Dendritic cell treated with granulocyte-macrophage colony-stimulating factor and Interleukin-4, amounts not matched to agents 40 ng/mL and 50 ng/mL, for 4 days (primary cell): ENCODE data around the gene NCK1.
"Not testable (repeated sequence)": the region's sequence is repeated elsewhere in the genome, so short reads cannot be mapped to it uniquely, and the experiment has no call there.

Source experiments
- H3K27ac Mint-ChIP-seq: one replicate; pipeline ENCODE4 v1.8.0; 2022; ENCODE audit warnings: mild to moderate bottlenecking, mixed read lengths
- H3K27me3 Mint-ChIP-seq: one replicate; pipeline ENCODE4 v1.8.0; 2022; ENCODE audit warnings: mild to moderate bottlenecking, mixed read lengths
- H3K36me3 Mint-ChIP-seq: one replicate; pipeline ENCODE4 v1.8.0; 2022; ENCODE audit warnings: low read depth, mixed read lengths
- H3K4me1 Mint-ChIP-seq: one replicate; pipeline ENCODE4 v1.8.0; 2022; ENCODE audit warnings: low read depth, mixed read lengths
- H3K4me3 Mint-ChIP-seq: one replicate; pipeline ENCODE4 v1.8.0; 2022; ENCODE audit warnings: mild to moderate bottlenecking, moderate library complexity, mixed read lengths
- H3K9me3 Mint-ChIP-seq: one replicate; pipeline ENCODE4 v1.8.0; 2022; ENCODE audit warnings: mixed read lengths
- intact Hi-C: fragments of 100-400 bp; cut with micrococcal nuclease; formaldehyde crosslinking; loops from one replicate; pipeline ENCODE4 v1.15.0; 2022

The NCK1 gene

DNA sequence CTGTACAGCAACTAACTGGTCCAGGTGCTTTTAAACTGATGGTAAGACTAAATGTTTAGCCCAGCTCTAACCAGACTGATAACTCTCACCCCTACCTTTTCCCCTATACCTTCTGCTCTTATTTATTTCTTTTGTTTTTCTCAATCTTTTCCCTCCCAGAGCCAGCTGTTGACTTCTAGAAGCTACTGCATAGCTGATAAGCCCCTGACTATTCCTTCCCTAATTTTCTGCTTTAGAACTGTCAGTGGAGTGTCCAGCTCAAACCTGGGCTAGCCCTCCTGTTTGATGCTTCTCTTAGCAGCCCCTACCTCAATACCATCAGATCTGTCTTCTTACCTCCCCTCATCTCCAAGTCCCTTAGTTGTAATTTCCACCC lies 22.5 kb upstream of the NCK1 start:
- intact Hi-C loops, result no loop called here
- Mint-ChIP-seq H3K27ac (no peak overlapping the region), H3K36me3 (peaks cover 35% of the 10 kb centered on the region), H3K4me1 (peaks cover 39% of the 10 kb centered on the region), H3K4me3 (no peak overlapping the region), H3K27me3 (no peaks in the 10 kb centered on the region), H3K9me3 (no peaks in the 10 kb centered on the region)

GRCh38 chr3:136840252-136840651 lies 21.8 kb upstream of the NCK1 start:
- peaks cover 34% of the 10 kb centered on the region for H3K4me1 Mint-ChIP-seq
- no peaks in the 10 kb centered on the region for H3K9me3 Mint-ChIP-seq
- H3K27me3 Mint-ChIP-seq, result no peaks in the 10 kb centered on the region
- no peak overlapping the region for H3K27ac Mint-ChIP-seq
- no peak overlapping the region for H3K4me3 Mint-ChIP-seq
- intact Hi-C loops, result no loop called here
- peaks cover 37% of the 10 kb centered on the region for H3K36me3 Mint-ChIP-seq

DNA sequence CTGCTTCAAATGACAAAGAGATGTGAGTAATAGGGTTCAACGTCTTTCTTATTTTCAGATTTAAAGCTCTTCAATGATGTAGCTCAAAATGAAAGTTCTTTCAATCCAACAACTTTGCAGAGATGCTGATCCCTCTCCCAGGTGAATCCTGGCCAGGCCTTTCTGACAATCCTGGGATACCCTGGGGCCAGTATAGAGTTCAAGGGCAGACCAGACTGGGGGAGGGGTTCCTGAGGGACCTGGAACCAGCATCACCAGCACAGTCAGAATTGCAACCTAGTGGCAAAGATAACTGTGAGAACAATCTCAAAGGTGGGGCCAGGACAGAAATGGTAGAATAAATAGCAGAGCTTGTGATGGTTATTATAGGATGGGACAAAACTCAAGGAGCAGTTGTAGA lies 19.7 kb upstream of the NCK1 start:
- intact Hi-C loops, result no loop called here
- no peaks in the 10 kb centered on the region for H3K9me3 Mint-ChIP-seq
- no peak overlapping the region for H3K4me3 Mint-ChIP-seq
- H3K27ac Mint-ChIP-seq, result no peak overlapping the region
- peaks cover 22% of the 10 kb centered on the region for H3K4me1 Mint-ChIP-seq
- H3K36me3 Mint-ChIP-seq, result peaks cover 54% of the 10 kb centered on the region
- H3K27me3 Mint-ChIP-seq, result no peaks in the 10 kb centered on the region

- Mint-ChIP-seq H3K36me3 (peaks cover 52% of the 10 kb centered on the region), H3K4me1 (peaks cover 10% of the 10 kb centered on the region), H3K27ac (no peak overlapping the region), H3K27me3 (no peaks in the 10 kb centered on the region), H3K9me3 (no peaks in the 10 kb centered on the region), H3K4me3 (no peak overlapping the region)
- intact Hi-C loops, result no loop called here
Measured at GRCh38 chr3:136844724-136845123, 17.3 kb upstream of the NCK1 start.

DNA sequence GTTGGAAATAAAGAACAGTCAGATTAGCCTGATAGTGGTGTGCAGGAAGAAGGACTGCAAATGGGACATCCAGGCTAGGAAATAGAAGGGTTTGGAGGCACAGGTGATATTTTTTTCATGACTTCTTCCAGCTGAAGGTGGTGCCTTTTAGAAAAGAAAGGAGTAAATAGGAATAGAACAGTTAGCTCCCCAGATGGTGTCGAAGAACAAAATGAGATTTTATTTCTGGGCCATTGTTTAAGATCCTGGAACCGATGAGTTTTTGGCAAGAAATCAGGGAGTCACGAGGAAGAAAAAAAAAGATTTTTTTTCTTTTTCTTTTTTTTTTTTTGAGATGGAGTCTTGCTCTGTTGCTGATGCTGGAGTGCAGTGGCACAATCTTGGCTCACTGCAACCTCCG lies 9.8 kb upstream of the NCK1 start:
- H3K27me3 Mint-ChIP-seq, result no peaks in the 10 kb centered on the region
- H3K4me1 Mint-ChIP-seq, result peaks cover 15% of the 10 kb centered on the region
- intact Hi-C loops, result no loop called here
- peaks cover 9% of the 10 kb centered on the region for H3K36me3 Mint-ChIP-seq
- no peaks in the 10 kb centered on the region for H3K9me3 Mint-ChIP-seq
- H3K4me3 Mint-ChIP-seq, result no peak overlapping the region
- H3K27ac Mint-ChIP-seq, result no peak overlapping the region

- no peaks in the 10 kb centered on the region for H3K9me3 Mint-ChIP-seq
- H3K27me3 Mint-ChIP-seq, result no peaks in the 10 kb centered on the region
- H3K4me3 Mint-ChIP-seq, result no peak overlapping the region
- H3K27ac Mint-ChIP-seq, result peak overlapping the region; percentile 65
- peaks cover 43% of the 10 kb centered on the region for H3K4me1 Mint-ChIP-seq
- intact Hi-C loops, result loop anchor here (5.0 kb wide), 1 partner anchor 76 kb away; no protein-coding TSS in a partner anchor
- peaks cover 3% of the 10 kb centered on the region for H3K36me3 Mint-ChIP-seq
Measured at GRCh38 chr3:136856665-136857064, 5.3 kb upstream of the NCK1 start.

- H3K4me3 Mint-ChIP-seq, result peak overlapping the region; percentile 26
- no peaks in the 10 kb centered on the region for H3K27me3 Mint-ChIP-seq
- intact Hi-C loops, result loop anchor here (5.0 kb wide), 1 partner anchor 74 kb away; no protein-coding TSS in a partner anchor
- H3K9me3 Mint-ChIP-seq, result no peaks in the 10 kb centered on the region
- peaks cover 48% of the 10 kb centered on the region for H3K4me1 Mint-ChIP-seq
- peak overlapping the region; percentile 85 for H3K27ac Mint-ChIP-seq
- peaks cover 15% of the 10 kb centered on the region for H3K36me3 Mint-ChIP-seq
Measured at GRCh38 chr3:136858381-136858780, 3.6 kb upstream of the NCK1 start.

GRCh38 chr3:136860541-136860940 lies 1.5 kb upstream of the NCK1 start:
- intact Hi-C loops, result loop anchor here (5.0 to 10.0 kb wide), 3 partner anchors 42 to 666 kb away; partner anchors contain the start of gene MSL2
- Mint-ChIP-seq H3K4me1 (peaks cover 57% of the 10 kb centered on the region), H3K27me3 (no peaks in the 10 kb centered on the region), H3K36me3 (peaks cover 23% of the 10 kb centered on the region), H3K9me3 (no peaks in the 10 kb centered on the region), H3K27ac (peak overlapping the region; percentile 98), H3K4me3 (peak overlapping the region; percentile 97)

- no peaks in the 10 kb centered on the region for H3K9me3 Mint-ChIP-seq
- H3K27ac Mint-ChIP-seq, result peak overlapping the region; percentile 98
- H3K27me3 Mint-ChIP-seq, result no peaks in the 10 kb centered on the region
- H3K4me1 Mint-ChIP-seq, result peaks cover 45% of the 10 kb centered on the region
- H3K4me3 Mint-ChIP-seq, result peak overlapping the region; percentile 97
- intact Hi-C loops, result loop anchor here (1.0 to 10.0 kb wide), 4 partner anchors 40 to 668 kb away; partner anchors contain the start of genes MSL2 and STAG1
- H3K36me3 Mint-ChIP-seq, result peaks cover 41% of the 10 kb centered on the region
Measured at GRCh38 chr3:136862617-136863322, 762 bp downstream of the NCK1 start.

DNA sequence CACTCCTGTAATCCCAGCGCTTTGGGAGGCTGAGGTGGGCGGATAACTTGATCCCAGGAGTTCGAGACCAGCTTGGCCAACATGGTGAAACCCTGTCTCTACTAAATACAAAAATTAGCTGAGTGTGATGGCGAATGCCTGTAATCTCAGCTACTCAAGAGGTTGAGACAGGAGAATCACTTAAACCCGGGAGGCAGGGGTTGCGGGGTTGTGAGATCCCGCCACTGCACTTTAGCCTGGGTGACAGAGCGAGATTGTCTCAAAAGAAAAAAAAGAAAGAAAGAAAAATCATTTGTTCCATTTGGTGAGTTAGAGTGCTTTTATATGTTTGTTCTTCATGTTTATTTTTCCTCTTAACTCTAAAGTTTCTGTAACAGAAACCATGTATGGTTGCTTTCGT lies 7.3 kb downstream of the NCK1 start:
- no peaks in the 10 kb centered on the region for H3K27me3 Mint-ChIP-seq
- H3K27ac Mint-ChIP-seq, result no peak overlapping the region
- peaks cover 38% of the 10 kb centered on the region for H3K4me1 Mint-ChIP-seq
- H3K9me3 Mint-ChIP-seq, result peaks cover 25% of the 10 kb centered on the region
- intact Hi-C loops, result loop anchor here (10.0 kb wide), 2 partner anchors 136 to 674 kb away; partner anchors contain the start of gene MSL2
- peaks cover 82% of the 10 kb centered on the region for H3K36me3 Mint-ChIP-seq
- H3K4me3 Mint-ChIP-seq, result no peak overlapping the region

GRCh38 chr3:136872258-136872657 lies 10.2 kb downstream of the NCK1 start:
- Mint-ChIP-seq H3K9me3 (peaks cover 25% of the 10 kb centered on the region), H3K4me1 (peaks cover 44% of the 10 kb centered on the region), H3K36me3 (peaks cover 72% of the 10 kb centered on the region)
- intact Hi-C loops, H3K4me3 Mint-ChIP-seq, H3K27ac Mint-ChIP-seq, H3K27me3 Mint-ChIP-seq: not testable (repeated sequence)

DNA sequence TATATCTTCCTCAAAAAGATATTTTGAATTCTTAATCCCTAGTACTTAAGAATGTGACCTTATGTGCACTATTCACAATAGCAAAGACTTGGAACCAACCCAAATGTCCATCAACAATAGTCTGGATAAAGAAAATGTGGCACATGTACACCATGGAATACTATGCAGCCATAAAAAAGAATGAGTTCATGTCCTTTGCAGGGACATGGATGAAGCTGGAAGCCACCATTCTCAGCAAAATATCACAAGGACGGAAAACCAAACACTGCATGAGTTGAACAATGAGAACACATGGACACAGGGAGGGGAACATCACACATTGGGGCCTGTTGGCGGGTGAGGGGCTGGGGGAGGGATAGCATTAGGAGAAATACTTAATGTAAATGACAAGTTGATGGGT lies 17.5 kb downstream of the NCK1 start:
- peaks cover 69% of the 10 kb centered on the region for H3K4me1 Mint-ChIP-seq
- intact Hi-C loops, H3K4me3 Mint-ChIP-seq: not testable (repeated sequence)

DNA sequence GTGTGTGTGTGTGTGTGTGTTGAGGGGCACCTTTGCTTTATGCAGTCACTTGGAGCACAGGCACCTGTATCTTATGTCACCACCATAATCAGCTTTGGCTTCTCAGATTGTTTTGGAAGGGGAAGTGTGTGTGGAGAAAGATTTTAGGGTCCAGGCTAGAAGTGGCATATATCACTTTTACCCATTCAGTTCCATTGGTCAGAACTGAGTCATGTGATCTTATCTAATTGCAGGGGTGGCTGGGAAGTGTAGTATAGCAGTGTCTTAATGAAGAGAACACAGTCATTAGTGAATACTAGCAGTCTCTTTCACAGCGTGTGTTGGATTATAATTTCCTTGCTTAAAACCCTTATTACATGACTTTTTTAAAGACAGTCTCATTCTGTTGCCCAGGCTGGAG lies 20.6 kb downstream of the NCK1 start:
- peaks cover 64% of the 10 kb centered on the region for H3K4me1 Mint-ChIP-seq
- H3K4me3 Mint-ChIP-seq, result no peak overlapping the region
- intact Hi-C loops, result loop anchor here (10.0 kb wide), 1 partner anchor 52 kb away; no protein-coding TSS in a partner anchor
- H3K27me3 Mint-ChIP-seq, result no peaks in the 10 kb centered on the region
- H3K9me3 Mint-ChIP-seq, result peaks cover 24% of the 10 kb centered on the region
- no peak overlapping the region for H3K27ac Mint-ChIP-seq
- no peaks in the 10 kb centered on the region for H3K36me3 Mint-ChIP-seq

More for the DNA sequence above, 17.5 kb downstream of the NCK1 start:
- not testable (repeated sequence) for H3K36me3 Mint-ChIP-seq, H3K27ac Mint-ChIP-seq, H3K27me3 Mint-ChIP-seq
- H3K9me3 Mint-ChIP-seq, result peaks cover 24% of the 10 kb centered on the region

DNA sequence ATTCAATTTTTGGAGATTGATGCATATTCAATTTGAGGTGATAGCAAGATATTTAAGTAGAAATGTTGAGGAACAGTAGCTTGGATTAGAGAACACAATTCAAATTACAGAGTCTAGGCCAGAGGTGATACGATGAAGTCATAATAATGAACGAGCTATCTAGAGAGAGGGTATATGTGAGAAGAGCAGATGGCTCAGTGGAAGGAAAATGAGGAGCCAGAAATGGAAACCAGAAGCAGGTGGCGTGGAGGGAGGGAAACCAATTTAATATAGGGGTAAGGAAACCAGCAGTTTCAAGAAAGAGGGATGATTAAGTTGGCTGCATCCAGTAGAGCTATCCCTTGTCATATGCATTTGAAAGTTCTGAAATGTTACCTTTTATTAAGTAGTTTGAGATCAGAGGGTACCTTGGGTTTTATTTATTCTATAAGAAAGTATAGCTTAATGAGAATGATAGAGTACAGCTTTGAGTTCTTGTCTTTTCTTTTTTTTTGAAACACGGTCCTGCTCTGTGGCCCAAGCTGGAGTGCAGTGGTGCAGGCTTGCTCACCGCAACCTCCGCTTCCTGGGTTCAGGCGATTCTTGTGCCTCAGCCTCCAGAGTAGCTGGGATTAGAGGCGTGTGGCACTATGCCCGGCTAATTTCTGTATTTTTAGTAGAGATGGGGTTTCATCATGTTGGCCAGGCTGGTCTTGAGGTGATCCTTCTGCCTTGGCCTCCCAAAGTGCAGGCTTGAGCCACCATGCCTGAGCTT lies 22.1 kb downstream of the NCK1 start:
- Mint-ChIP-seq H3K27ac (no peak overlapping the region), H3K36me3 (peaks cover 8% of the 10 kb centered on the region), H3K4me1 (peaks cover 59% of the 10 kb centered on the region), H3K4me3 (no peak overlapping the region), H3K9me3 (peaks cover 21% of the 10 kb centered on the region), H3K27me3 (no peaks in the 10 kb centered on the region)
- intact Hi-C loops, result loop anchor here (10.0 kb wide), 1 partner anchor 51 kb away; no protein-coding TSS in a partner anchor
